NCI-H82 treated with DMSO at 0.1 percent for 48 hours (cell line): Measurements from ENCODE around the gene ANAPC5.

ENCODE experiments used
- DNase-seq: peaks from one replicate; lab custom pipeline; 2025; ENCODE audit not compliant: unreplicated experiment; lab: John Stamatoyannopoulos, UW

ANAPC5 gene

DNA sequence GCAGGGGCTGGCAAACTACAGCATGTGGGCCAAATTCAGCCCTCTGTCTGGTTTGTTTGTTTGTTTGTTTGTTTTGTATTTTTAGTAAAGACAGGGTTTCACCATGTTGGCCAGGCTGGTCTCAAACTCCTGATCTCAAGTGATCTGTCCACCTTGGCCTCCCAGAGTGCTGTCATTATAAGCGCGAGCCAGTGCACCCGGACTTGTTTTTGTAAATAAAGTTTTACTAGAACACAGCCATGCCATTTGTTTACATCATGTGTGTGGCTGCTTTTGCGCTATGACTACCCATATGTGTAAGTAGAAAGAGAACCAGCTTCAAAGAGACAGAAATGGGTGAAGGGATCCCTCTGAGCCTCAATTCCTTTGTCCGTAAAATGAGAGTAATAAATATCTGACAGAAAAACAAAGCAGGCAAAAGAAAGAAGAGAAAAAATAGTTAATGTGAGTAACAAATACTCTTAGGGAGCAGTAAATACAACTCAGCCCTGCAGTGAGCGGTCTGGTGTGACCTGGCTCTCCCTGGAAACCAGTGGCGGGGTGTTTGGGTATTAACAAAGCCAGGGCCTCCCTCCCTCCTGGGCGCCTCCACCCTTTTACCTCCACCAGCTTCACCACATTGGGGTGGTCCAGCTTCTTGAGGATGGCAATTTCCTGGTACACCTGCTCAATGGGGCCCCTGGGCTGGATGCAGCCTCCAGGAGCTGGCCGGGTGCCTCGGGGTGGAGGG, 88.8 kb downstream of the ANAPC5 start:
- no peak for DNase-seq

DNA sequence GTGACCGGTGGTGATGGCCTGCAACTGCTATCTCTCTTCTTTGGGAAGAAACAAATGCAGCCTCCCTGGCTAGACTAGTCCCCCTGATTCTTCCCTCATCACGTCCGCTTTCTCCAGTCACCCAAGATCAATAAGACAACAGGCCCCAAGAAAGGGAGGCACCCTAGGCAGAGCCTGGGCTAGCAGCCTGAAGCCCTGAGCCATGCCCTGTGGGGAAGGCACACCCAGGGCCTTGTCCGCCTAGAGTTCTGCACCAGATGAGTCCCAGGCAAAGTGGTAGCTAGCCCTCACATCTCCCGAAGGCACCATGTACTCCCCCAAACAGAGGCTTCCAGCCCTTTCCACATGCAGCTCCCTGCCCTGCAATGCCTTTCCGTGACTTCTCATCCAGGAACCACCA, 90.8 kb downstream of the ANAPC5 start:
- DNase-seq, result no peak

DNA sequence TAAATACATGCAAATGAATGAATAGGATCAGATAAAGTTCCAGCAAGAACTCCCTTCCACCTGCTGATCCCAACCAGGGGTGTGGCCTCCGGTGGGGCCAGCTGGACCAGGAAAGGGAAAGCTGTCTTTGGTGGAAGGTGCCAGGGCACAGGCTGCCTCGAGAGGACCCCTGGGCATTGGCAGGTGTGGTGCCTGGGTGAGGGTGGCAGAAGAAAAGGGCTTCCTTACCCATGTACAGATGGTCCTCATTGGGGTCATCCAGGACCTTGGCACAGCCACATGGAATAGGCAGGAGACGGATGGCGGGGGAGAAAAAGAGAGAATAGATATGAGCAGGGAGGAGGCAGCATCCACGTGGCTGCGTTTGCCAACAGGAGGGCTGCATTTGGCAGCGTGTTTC, 92.1 kb downstream of the ANAPC5 start:
- DNase-seq, result no peak

- no peak for DNase-seq
These were observed 93.1 kb downstream of the ANAPC5 start for GRCh38 chr12:121259074-121259473.
